ENCODE measurements around the gene PRDM2. TPM values are rescaled to one million over a fixed set of nuclear protein-coding genes. Genes with fewer than 3 reads are reported as not detected.

Gene PRDM2
- total and polyA plus RNA-seq, 7 donors: 6.7 to 53.2 (median 34.6) TPM

GRCh38 chr1:13769830-13770229 is 69.8 kb downstream of the PRDM2 start:
- intact Hi-C loops (cut with DNase I): no loop called here
- Histone ChIP-seq H3K4me1 (peaks cover 0 to 71% (median 29%) of the 10 kb centered on the region in 4 donors), H3K4me3 (no peak overlapping the region), H3K9me3 (no peaks in the 10 kb centered on the region), H3K36me3 (peaks cover 0 to 7% (median 0%) of the 10 kb centered on the region in 4 donors), H3K27me3 (no peaks in the 10 kb centered on the region), H3K27ac (no peak overlapping the region)
- DNase-seq: no peak
- no peak for TF ChIP-seq EP300 (IDR thresholded peaks at IDR 0.05)
- no peak for TF ChIP-seq POLR2A (IDR thresholded peaks at IDR 0.05)
- no peak for TF ChIP-seq POLR2AphosphoS5 (IDR thresholded peaks at IDR 0.05)
- no peak for TF ChIP-seq CTCF (IDR thresholded peaks at IDR 0.05)
- 97 to 98% methylated on average over 5 of the region's 5 CpGs for WGBS, 2 donors

GRCh38 chr1:13770743-13771142 is 70.8 kb downstream of the PRDM2 start:
- 58 to 63% methylated on average over 3 of the region's 3 CpGs for WGBS, 2 donors
- intact Hi-C loops (cut with DNase I): no loop called here
- Histone ChIP-seq H3K4me1 (peaks cover 0 to 72% (median 32%) of the 10 kb centered on the region in 4 donors), H3K4me3 (no peak overlapping the region), H3K27ac (no peak overlapping the region), H3K9me3 (no peaks in the 10 kb centered on the region), H3K36me3 (peaks cover 0 to 12% (median 0%) of the 10 kb centered on the region in 4 donors), H3K27me3 (no peaks in the 10 kb centered on the region)
- TF ChIP-seq POLR2AphosphoS5 (IDR thresholded peaks at IDR 0.05) (no peak), CTCF (IDR thresholded peaks at IDR 0.05) (no peak), POLR2A (IDR thresholded peaks at IDR 0.05) (no peak), EP300 (IDR thresholded peaks at IDR 0.05) (no peak)
- DNase-seq: no peak

- H3K4me3 ChIP-seq: no peak overlapping the region
- intact Hi-C loops (cut with DNase I): no loop called here
- peaks cover 0 to 73% (median 31%) of the 10 kb centered on the region in 4 donors for H3K4me1 ChIP-seq
- WGBS, 2 donors: 78 to 82% methylated on average over 5 of the region's 5 CpGs
- no peaks in the 10 kb centered on the region for H3K9me3 ChIP-seq
- H3K27me3 ChIP-seq: no peaks in the 10 kb centered on the region
- no peak overlapping the region for H3K27ac ChIP-seq
- DNase-seq: no peak
- peaks cover 0 to 22% (median under 1%) of the 10 kb centered on the region in 4 donors for H3K36me3 ChIP-seq
- TF ChIP-seq POLR2A (IDR thresholded peaks at IDR 0.05): no peak
- no peak for TF ChIP-seq POLR2AphosphoS5 (IDR thresholded peaks at IDR 0.05)
- no peak for TF ChIP-seq EP300 (IDR thresholded peaks at IDR 0.05)
- TF ChIP-seq CTCF (IDR thresholded peaks at IDR 0.05): no peak
These were observed 71.8 kb downstream of the PRDM2 start for GRCh38 chr1:13771745-13772144.

- Histone ChIP-seq H3K9me3 (no peaks in the 10 kb centered on the region), H3K36me3 (peaks cover 0 to 27% (median 2%) of the 10 kb centered on the region in 4 donors), H3K27me3 (no peaks in the 10 kb centered on the region), H3K4me3 (no peak overlapping the region), H3K27ac (no peak overlapping the region), H3K4me1 (peaks cover 0 to 73% (median 29%) of the 10 kb centered on the region in 4 donors)
- no peak for TF ChIP-seq EP300 (IDR thresholded peaks at IDR 0.05)
- TF ChIP-seq CTCF (IDR thresholded peaks at IDR 0.05): no peak
- TF ChIP-seq POLR2AphosphoS5 (IDR thresholded peaks at IDR 0.05): no peak
- no peak for TF ChIP-seq POLR2A (IDR thresholded peaks at IDR 0.05)
- intact Hi-C loops (cut with DNase I): no loop called here
- 92 to 94% methylated on average over 4 of the region's 4 CpGs for WGBS, 2 donors
- DNase-seq: no peak
These were observed 72.3 kb downstream of the PRDM2 start for GRCh38 chr1:13772271-13772670.

- intact Hi-C loops (cut with DNase I): no loop called here
- Histone ChIP-seq H3K4me1 (peaks cover 0 to 57% (median 28%) of the 10 kb centered on the region in 4 donors), H3K4me3 (no peak overlapping the region), H3K9me3 (no peaks in the 10 kb centered on the region), H3K27ac (no peak overlapping the region), H3K27me3 (no peaks in the 10 kb centered on the region), H3K36me3 (peaks cover 5 to 43% (median 10%) of the 10 kb centered on the region in 4 donors)
- WGBS, 2 donors: 97 to 100% methylated on average over 2 of the region's 2 CpGs
- no peak for DNase-seq
- TF ChIP-seq CTCF (IDR thresholded peaks at IDR 0.05) (no peak), POLR2A (IDR thresholded peaks at IDR 0.05) (no peak), POLR2AphosphoS5 (IDR thresholded peaks at IDR 0.05) (no peak), EP300 (IDR thresholded peaks at IDR 0.05) (no peak)
These were observed 74.1 kb downstream of the PRDM2 start for GRCh38 chr1:13774121-13774520.

All from sigmoid colon (tissue), 7 donors.